ENCODE data around the gene NACC2.

NACC2 gene

DNA sequence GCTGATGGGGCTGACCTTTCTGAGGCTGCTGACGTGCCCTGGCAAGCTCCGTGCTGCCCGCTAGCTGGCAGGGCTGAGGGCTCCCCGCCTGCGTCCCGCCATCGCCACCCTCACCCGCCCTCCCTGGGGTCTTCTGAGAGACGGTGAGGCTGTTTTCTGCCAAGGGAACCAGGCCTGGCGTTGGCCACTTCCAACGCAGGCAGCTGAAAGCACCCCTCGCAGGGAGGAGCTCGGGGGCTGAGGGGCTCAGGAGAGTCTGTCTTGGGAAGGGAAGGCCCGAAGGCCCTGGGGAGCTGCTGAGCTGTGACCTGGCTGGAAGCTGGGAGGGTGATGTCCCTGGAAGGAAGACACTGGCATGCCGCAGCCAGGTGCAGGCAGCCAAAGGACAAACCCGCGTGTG lies 33.3 kb upstream of the NACC2 start:
- DNase-seq (ENCODE audit: low read depth in 3 of 3), result no peak

DNA sequence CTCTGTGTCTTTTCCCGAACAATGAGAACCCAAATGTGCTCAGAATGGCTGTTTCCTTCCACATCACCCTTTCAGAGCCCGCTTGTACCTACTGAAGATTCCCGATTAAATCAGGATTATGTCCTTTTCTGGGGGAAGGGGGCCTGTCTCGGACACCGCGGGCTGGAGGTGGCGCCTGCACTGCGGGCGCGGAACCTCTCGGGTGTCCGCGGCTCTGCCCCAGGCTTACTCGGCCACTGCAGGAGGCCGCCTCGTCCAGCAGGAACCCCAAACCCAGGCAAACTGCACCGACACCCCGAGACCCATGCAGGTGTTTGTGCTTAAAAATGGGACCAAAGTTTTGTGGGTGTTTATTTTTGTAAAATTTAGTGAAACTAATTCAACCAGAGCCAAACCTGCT lies 32.2 kb upstream of the NACC2 start:
- no peak for DNase-seq (ENCODE audit: low read depth in 3 of 3)

DNA sequence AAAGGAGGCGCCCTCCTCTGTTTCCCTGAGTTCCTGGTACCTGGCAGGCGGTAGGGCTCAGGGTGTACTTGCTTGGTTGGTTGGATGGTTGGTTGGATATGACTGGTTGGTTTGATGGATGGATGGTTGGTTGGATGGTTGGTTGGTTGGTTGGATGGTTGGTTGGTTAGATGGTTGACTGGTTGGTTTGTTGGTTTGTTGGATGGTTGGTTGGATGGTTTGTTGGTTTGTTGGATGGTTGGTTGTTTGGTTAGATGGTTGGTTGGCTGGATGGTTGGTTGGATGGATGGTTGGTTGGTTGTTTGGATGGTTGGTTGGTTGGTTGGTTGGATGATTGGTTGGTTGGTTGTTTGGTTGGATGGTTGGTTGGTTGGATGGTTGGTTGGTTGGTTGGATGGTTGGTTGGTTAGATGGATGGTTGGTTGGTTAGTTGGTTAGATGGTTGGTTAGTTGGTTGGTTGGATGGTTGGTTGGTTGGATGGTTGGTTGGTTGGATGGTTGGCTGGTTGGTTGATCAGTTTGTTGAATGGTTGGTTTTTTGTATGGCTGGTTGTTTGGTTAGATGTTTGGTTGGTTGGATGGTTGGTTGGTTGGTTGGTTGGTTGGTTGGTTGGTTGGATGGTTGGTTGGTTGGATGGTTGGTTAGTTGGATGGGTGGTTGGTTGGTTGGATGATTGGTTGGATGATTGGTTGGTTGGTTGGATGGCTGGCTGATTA lies 30.0 kb upstream of the NACC2 start:
- no peak for DNase-seq (ENCODE audit: low read depth in 3 of 3)

DNA sequence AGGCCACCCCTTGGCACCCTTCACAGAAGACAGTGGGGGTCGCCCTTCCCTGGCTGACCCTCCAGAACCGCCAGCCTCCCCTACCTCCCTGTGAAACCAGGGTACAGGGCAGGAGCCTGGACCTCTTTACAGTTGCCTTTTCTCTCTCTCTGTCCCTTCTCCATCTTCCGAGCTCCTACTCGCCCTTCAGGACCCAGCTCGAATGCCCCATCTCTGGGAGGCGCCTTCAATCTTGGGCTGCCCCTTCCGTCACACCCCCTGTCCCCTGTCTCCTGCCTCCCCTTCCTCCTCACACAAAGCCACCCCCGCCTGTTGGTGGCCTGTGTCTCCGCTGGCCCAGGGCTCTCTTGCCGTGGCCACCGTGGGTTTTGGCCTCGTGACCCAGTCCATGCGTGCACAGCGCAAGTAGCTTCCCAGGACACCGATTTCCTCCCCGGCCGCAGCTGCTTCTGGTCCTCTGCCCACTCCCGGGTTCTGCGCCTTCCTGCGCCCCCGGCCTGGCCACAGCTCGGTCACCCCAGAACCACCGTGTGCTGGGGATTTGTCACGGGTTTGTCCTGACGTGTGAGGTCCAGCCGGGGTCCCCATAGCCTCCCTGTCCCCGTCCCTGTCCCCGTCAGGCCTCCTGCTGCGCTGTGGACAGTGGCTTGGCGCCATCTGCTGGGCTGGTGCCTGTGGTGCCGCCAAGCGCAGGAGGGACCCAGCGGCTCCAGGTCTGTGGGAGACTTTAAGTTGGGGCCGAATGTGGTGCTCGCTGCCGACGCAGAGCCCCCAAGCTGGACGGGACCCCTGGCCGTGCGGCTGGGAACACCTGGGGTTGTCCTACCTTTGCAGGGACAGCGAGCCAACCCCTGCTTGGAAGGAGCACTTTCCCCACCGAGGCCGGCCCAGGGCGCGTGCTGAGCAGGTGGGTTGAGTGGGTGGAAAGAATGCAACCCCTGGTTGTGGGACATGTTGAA lies 27.6 kb upstream of the NACC2 start:
- DNase-seq (ENCODE audit: low read depth in 3 of 3), result peak in 2 of 3 donors; percentile 55 to 68

DNA sequence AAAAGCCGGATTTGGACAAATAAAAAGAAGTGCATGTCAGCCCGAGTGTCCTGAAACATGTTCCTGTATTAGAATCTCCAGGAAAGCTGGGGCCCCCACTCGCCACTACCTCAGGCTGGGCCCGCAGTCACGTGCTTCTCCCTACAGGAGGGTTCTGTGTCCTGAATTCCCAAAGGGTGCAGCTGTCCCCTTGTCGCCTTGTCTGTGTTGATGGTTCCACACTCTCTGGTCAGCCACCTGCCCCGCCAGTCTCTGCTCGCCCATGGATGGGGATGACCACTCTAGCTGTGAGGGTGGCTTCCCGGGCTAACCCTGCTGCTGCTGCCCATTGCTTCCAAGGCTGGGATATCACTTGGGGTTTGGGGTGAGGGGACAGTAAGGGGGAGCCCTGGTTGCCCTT lies 26.7 kb upstream of the NACC2 start:
- DNase-seq (ENCODE audit: low read depth in 3 of 3), result no peak

DNA sequence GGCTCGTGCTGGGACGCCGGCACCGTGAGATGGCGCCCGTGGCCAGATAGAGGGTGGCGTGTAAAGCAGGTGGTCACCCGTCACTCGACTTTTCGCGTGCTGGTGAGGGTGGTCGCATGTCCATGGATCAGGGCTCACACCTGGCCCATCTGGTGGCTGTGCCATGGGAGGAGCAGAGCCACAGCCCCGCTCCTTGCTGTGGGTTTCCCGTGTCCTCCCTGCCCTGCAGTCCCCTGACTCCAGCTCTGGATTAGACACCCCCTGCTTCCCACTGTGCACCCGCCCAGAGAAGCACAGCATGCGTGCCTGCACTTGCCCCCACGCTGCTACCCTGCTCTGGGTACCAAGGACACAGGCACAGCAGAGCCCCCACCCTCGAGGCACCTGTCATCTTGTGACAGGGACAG lies 25.4 kb upstream of the NACC2 start:
- DNase-seq (ENCODE audit: low read depth in 3 of 3), result no peak

DNA sequence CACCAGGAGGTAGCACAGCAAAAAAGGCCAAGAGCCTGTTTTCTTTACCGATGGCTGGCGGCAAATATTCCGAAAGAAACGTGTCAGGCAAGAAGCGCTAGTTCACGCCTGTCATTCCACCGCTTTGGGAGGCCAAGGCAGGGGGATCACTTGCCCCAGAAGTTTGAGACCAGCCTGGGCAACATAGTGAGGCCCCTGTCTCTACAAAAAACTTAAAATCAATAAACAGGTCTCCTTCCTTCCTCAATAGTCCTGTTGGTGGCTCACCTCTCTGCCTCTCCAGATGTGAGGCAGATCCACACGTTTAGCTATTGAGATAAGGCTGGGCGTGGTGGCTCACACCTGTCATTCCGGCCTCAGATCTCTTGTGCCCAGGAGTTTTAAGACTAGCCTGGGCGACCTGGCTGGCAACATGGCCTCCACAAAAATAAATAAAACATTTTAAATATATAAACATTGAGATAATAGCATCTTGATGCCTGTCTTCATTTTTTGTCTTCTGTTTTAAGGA lies 24.8 kb upstream of the NACC2 start:
- DNase-seq (ENCODE audit: low read depth in 3 of 3), result no peak

DNA sequence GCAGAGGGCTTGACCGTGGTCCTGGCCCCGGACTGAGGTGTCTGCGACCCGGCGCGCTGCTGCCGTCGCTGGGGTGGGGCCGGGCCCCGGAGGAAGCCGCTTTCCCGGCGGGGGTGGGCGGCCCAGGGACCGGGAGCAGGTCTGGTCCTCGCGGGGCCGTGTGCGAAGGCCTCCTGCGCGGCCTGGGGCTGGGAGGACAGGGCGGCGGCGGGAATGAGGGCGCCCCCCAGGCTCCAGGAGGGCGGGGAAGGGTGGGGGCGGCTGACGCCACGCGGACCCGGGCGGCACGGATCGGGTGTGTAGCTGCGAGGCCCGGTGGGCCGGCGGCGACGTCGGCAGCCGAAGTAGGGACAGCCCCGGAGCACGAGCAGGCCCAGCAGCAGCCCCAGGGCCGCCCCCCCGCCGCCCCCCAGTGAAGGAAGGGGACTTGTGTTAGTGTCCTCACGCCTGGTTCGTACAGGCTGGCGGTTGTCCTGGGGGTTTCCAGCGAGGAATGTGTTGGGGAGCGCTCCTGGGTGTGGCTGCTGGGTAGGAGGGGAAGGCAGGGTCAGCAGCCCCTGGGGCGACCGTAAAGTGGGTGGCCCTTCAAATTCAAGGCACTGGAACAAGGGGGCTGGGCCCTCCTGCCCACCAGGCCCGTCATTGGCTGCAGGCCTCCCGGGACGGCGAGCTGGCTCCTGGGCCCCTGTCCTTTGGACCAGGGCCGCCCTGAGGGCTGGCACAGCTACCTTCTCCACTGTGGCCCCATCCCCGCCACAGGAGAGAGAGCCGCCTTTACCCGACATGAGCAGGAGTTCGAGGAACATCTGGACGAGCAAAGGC lies 24.2 kb upstream of the NACC2 start:
- DNase-seq (ENCODE audit: low read depth in 3 of 3), result no peak

DNA sequence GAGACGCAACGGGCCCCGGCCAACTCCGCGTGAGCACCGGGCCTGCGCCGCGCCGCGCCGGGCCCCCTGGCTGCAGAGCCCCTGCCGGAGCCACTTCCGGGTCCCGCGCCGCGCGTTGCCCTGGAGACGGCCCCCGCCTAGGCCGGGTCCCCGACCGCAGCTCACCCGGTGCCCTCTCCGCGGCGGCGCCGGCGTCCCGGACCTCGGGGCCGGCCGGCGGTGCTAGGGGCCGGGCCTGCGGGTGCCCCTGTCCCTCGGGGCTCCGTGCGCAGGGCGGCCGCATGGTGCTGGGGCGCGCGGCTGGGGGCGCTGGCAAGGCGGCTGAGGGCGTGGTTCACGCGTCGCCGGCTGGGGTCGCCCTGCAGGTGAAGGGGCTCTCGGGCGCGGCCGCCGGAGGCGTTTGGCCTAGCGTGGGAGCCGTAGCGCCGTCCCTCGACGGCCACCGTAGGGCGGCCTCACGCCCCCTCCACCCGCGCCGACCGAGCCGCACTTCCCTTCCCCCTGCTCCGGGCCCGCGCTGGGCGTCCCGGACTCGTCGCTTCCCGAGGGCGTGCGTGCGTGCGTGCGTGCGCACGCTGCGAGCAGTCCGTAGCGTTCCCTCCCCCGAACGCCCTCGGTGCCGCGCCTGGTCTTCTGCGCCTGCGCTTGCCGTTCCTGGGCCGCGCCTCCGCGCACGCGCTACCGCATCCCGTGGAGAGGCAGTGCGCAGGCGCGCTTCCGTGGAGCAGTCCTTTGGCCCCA lies 23.4 kb upstream of the NACC2 start, which contains the start of gene TMEM250:
TSS of gene TMEM250 (minus strand) at position 556 of the 741 bp plus-strand sequence. CDS start 1,975 bp downstream, outside the sequence.
- peak; percentile 90 to 96 (median 93) for DNase-seq (ENCODE audit: low read depth in 3 of 3)

DNA sequence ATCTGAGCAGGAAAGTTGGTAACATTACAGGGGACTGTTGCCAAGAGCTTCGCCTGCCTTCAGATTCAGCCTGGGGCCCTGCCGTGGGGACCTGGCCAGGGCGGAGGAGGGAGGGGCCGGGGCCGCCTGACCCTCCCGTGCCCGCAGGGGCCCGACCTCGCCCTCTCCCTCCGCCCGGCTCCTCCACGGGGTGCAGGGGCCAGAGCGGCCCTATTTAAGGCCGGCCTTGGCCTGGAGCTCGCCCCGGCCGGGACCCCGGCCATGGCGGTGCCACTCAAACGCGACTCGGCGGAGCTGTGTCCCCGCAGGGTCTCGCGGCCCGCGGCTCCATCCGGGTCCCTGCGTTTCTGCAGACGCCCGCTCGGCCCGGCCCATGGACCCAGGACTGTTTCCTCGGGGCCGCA lies 22.8 kb upstream of the NACC2 start:
- DNase-seq (ENCODE audit: low read depth in 3 of 3), result no peak

DNA sequence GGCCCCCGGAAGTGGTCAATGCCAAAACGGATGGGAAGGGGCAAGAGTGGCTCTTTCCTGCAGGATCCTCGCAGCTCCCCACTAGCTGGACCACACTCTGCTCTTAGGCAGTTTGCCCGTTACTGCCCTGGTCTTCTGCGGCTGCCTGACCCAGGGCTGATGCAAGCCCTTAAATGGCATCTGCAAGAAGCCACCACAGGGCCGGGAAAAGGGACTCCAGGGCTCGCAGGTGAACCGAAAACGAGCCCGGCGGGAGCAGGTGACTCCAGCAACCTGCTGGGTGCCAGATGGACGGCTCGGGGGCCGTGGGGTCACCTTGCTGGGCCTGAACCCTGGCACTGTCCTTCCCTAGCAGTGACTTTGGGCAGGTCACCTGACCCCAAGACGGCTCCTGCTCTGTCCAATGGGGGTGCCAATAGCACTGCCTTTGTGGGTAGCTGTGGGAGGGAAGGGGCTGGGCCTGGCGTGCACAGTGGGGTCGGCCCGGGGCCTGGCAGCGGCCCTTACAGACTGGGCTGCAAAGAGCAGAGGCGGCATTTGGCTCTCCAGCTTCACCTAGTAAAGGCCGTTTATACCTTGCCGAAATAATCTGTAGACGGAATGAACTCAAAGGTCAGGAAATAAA lies 22.3 kb upstream of the NACC2 start:
- no peak for DNase-seq (ENCODE audit: low read depth in 3 of 3)

DNA sequence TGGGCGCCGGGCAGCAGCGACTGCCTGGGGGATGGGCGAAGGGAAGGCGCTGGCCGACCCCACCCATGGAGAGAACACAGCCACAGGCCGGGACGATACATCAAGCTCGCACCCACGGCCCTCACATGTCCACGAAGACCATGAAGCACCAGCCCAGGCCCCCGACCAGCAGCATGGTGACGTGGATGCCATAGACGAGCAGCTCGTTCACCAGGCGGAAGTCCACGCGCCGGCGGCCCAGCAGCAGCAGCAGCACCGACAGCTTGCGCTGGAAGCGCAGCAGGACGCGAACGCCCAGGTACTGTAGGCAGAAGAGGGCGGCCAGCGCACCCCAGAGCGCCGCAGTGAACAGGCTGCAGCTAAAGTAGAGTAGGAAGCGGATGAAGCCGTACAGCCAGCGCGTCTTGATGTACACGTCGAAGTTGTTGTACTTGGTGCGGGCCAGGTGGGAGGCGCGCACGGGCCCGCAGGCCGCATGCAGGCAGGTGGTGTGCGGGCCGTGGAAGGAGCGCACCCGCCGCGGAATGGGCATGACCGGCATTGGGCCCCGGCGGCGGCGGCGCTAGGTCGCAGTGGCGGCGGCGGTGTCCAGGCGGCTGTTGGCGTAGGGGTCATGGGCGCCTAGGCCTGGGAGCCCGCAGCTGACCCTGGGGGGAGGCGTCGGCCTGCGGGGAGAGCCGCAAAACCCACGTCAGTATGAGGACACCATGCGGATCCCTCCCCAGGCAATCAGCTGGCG lies 21.4 kb upstream of the NACC2 start:
- no peak for DNase-seq (ENCODE audit: low read depth in 3 of 3)

DNA sequence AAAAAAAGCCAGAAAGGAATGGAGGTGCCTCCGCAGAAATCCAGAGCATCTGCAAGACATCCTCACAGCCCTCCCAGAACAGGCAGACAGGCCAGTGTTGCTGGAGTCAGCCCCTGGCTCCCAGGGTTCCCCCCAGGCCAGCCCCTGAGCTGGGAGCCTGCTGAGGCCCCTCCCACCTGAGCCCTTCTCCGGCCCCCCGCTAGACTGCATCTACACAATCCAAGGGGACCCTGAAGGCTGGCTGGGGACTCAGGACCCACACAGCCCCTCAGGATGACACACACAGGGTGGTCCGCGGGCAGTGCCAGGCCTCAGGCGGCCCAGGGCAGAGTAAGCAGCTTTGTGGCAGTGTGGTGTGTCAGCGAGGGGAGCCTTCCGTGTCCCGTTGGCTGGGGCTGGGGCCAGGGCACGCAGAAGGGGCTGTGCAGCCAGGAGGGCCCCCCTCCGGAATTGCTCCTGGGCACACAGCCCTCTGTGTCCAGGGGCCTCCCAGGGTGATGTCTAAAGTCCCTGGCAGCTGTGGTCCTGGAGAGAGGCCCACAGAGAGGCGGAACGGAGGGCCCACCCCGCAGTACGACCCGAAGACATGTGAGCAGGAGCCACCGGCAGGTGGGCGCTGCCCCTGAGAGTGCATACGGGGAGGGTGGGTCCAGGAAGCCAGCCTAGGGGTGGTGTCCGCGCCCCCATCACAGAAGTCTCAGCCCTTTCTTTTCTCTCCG lies 20.7 kb upstream of the NACC2 start:
- DNase-seq (ENCODE audit: low read depth in 3 of 3), result no peak

DNA sequence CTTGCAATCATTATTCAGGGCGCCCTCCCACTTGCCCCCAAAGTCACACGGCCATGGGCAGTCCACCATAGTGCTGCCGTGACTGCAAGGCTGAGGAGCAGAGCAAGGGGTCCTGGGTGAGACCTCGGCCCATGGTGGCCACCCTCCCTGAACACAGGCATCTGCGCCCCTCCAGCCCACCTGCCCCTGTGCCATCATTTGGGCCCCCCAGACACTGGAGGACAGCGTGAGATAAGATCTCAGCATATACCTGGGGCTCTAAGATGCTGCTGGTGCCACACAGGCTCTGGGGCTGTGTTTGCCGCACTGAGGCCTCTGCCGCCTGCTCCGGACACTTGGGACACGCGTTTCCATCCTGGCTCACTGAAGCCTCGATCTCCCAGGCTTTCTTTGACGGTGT lies 20.1 kb upstream of the NACC2 start:
- DNase-seq (ENCODE audit: low read depth in 3 of 3), result no peak

DNA sequence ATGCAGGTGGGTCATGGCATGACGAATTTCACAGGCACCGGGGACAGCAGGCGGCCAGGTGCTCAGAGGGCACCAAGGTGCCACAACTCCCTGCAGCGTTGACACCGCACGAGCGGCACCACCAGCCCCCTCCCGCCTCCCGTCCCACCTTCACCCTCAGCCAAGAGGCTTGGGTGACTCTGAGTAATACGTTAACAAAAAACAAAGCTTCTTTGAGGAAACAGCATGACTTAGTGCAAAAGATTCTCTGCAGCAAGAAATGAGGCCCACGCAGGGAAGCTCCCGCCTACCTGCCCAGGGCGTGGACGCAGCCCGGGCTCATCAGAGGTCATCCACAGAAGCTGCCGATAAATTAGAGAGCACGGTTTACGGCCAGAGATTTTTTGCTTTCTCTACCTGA lies 19.5 kb upstream of the NACC2 start:
- DNase-seq (ENCODE audit: low read depth in 3 of 3), result no peak

DNA sequence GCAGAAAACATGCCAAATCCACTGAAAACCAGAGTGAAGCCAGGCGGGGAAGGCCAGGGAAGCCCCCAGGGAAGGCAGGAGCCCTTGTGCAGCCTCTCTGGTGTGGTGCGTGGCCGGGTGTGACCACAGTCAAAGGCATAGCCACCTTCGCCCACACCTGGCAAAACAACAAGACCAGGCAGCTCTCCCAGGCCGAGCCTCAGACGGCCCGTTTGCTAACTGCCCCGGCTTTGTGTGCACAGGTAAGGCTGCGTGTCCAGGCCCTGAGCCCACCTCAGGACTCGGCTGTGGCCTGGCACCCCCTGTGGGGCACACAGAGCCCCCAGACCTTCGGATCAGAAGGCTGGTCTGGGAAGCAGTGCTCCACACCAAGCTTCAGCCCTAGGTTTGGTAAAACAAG lies 17.5 kb upstream of the NACC2 start:
- DNase-seq (ENCODE audit: low read depth in 3 of 3), result no peak

DNA sequence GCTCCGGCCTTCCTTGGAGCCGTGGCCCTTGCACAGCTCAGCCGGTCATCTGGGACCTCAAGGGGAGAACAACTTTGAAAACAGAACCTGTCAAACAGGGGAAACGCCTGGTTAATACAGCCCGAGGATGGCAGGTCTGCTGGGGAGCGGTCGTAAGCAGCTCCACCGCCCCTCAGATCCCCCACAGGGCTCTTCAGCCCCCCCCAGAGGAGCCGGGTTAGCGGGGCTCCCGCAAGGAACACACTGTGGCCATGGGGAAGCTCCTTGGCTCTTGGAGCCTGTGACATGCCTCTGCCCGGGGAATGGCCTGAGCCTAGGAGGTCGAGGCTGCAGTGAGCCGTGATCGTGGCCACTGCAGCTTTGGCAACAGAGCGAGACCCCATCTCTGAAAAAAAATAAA lies 16.8 kb upstream of the NACC2 start:
- no peak for DNase-seq (ENCODE audit: low read depth in 3 of 3)

DNA sequence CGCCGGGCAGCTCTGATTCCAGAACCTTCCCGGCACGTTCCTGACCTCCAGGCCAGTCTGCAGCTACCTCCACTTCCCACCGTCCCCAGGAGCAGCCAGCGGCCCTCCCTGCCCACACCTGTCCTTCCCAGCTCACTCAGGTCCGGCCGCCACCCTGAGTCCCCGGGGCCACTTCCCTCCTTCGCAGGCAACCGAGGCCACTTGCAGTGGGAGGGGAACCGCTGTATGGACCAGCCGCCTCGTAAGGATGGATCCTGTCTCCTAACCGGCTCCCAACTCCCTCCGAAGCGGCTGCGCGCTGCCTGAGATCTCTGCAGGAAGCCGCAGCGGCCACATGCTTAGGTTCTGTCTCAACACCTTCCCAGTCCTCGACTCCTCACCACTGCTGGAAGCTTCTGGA lies 16.1 kb upstream of the NACC2 start:
- no peak for DNase-seq (ENCODE audit: low read depth in 3 of 3)
